HG03196 (cell line): ENCODE data around the gene GPR132.
A peak's percentile ranks its signal among the peaks of the same experiment; 100 is the strongest.
"Not testable (repeated sequence)": the region's sequence is repeated elsewhere in the genome, so short reads cannot be mapped to it uniquely, and the experiment has no call there.

Source experiments
- ATAC-seq: cut with Tn5 transposase; IDR thresholded peaks from one replicate; pipeline ENCODE4 v1.9.1; 2021; ENCODE audit not compliant: unreplicated experiment

GPR132 gene, protein sequence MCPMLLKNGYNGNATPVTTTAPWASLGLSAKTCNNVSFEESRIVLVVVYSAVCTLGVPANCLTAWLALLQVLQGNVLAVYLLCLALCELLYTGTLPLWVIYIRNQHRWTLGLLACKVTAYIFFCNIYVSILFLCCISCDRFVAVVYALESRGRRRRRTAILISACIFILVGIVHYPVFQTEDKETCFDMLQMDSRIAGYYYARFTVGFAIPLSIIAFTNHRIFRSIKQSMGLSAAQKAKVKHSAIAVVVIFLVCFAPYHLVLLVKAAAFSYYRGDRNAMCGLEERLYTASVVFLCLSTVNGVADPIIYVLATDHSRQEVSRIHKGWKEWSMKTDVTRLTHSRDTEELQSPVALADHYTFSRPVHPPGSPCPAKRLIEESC

DNA sequence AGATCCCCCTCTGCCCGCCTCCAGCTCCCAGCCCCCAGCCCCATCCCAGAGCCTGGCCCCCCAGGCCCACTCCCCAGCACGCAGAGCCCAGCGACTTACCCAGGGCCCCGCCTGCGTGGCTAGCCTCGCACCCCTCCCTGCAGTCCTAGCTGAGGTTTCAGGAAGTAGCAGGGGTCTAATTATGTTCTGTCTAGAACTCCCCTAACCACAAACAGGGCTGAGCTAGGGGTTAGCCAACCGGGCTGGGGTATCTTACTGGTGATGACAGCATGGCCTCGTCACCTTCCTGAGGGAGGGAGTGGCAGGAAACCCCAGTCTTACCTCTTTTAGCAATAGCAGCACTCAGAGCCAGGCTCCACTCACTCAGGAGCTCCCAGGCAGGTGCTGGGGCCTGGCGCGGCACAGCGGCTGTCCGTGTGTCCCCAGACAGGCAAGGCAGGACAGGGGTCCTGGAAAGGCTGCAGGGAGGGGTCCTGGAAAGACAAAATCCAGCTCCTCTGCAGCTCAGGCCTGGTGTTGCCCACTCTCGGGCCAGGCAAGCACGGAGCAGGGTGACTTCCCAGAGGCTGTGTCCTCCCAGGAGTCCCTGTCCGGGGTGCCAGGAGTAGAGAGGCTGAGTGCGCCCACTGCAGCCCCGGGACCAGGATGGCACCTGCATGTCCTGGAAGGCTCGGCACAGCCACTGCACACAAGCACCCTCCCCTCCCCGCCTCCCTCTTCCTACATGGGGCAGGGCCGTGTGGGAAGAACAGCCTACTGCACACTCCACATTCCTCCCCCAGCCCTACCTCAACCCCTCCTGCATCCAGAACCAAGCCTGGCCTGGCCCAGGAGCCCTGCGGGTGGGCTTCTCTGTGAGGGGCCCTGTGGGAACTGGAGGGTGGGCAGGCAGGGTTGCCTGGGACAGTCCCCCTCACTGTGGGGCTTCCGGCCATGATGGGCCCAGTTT is at the start of gene GPR132:
TSS of gene GPR132 (minus strand) at position 151 of the 949 bp plus-strand sequence. CDS start 10,010 bp downstream, outside the sequence.
- peak; percentile 46 for ATAC-seq

DNA sequence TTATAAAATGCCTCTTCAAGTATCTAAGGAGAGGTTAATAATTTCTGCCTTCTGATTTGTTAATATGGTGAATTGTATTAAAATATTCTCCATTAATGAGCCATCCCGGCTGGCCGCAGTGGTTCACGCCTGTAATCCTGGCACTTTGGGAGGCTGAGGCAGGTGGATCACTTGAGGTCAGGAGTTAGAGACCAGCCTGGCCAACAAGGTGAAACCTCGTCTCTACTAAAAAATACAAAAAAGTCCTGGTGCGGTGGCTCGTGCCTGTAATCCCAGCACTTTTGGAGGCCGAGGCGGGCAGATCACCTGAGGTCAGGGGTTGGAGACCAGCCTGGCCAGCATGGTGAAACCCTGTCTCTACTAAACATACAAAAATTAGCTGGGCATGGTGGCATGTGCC is 44.0 kb upstream of the GPR132 start:
- ATAC-seq = not testable (repeated sequence)

DNA sequence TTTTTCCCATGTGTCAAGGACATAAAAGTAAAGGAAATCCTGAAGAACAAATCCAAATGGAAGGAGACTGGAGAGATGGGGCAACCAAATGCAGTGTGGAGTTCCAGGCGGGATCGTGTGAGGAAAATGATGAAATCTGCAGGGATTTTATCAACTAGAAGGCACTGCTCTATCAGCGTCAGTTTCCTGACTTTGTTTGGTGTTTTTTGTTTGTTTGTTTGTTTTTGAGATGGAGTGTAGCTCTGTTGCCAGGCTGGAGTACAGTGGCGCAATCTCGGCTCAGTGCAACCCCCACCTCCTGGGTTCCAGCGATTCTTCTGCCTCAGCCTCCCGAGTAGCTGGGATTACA is 43.3 kb upstream of the GPR132 start:
- ATAC-seq = no peak

DNA sequence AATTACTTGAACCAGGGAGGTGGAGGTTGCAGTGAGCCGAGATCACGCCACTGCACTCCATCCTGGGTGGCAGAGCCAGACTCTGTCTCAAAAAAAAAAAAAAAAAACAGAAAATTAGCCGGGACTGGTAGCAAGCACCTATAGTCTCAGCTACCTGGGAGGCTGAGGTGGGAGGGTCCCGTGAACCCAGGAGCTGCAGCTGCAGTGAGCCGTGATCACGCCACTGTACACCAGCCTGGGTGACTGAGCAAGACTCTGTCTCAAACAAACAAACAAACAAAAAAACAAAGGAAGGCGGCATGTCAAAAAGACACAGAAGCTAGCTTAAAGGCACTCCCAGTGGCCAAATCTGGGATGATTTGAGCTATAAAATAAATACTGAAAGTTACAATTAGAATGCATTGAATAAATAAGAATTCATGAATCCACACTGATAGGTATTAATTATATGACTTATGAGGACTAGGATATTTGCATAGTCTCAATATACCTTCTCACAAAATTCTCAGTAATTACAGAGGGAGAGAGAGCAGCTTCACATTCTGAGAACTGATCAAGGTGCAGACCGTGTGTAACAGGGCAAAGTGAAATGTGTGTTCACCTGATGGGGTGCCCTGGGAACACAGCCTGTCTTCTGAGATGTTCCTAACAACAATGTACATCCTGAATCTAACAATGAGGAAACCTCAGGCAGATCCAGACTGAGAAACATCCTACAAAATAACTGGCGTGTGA is 42.7 kb upstream of the GPR132 start:
- no peak for ATAC-seq

DNA sequence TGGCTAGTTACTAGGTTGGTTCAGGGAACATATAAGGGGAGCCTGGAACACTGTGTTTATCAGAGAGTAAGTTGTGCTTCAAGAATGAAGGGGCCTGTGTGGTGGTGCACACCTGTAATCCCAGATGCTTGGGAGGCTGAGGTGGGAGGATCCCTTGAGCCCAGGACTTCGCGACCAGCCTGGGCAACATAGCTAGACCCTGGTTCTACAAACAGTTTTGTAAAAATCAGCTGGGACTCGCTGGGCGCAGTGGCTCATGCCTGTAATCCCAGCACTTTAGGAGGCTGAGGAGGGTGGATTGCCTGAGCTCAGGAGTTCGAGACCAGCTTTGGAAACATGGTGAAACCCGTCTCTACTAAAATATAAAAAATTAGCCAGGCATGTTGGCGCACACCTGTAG is 42.1 kb upstream of the GPR132 start:
- ATAC-seq = no peak

DNA sequence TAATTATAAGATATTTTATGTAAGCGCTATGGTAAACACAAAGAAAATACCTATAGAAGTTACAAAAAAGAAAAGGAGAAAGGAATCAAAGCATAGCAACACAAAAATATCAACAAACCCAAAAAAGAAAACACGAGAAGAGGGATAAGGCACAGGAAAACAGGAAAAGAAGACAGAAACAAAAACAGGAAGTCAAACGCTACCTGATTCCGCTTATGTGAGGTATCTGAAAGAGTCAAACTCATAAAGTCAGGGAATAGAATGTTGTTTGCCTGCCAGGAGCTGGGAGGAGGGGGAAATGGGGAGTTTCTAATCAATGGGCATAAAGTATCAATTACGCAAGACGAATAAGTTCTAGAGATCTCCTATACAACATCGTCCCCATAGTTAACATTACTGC is 39.9 kb upstream of the GPR132 start:
- ATAC-seq = no peak

DNA sequence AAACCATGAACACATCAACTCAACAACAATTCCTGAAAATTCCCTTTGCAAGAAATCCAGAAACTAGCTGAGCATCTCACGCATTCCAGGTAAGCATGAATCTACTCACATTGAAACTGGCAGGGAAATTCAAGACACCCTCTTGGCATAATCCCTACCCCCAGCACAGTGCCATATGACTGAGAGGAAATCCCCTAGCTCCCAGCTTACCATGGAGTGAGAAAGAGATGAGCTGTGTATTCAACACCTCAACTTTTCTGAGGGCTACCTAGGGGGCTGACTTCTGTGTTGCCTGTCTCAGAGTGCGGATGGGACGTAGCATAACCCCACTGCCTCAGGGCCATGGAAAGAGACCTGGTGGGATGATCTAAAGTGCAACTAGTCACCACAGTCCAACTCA is 37.7 kb upstream of the GPR132 start:
- no peak for ATAC-seq

DNA sequence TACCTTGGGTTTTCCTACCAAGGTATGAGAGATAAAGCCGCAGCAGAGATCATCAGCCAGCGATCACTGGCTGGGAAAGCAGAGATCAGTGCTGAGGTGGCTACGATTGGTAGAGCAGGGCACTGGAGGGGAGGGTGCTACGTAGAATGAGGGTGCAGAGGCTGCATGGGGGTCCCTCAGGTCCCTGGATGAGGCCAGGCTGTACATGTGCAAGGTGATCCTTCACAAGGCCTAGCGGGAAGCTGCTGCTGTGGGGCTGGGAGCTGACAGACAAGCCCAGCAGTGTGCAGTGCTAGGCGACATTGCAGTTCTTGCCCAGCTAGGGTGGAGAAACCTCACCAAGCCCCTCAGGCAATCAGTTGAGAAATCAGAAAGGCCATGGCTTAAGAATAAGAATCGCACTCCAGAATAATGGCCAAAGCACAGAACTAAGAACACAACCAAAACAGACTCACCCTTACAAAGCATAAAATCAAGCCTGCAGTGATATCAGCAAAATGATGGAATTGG is 37.2 kb upstream of the GPR132 start:
- no peak for ATAC-seq

DNA sequence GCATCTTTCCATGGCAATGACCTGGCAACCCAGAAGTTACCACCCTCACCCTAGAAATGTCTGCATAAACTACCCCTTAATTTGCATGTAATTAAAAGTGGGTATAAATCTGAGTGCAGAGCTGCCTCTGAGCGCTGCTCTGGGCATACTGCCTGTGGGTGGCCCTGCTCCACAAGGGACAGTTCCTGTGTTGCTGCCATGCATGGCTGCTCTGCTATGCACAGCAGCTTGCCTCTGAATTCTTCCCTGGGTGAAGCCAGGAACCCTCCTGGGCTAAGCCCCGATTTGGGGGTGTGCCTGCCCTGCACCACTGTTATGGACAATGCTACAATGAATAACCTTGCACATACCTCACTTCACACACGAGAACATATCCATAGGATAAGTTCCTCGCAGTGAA is 35.7 kb upstream of the GPR132 start:
- ATAC-seq = no peak

DNA sequence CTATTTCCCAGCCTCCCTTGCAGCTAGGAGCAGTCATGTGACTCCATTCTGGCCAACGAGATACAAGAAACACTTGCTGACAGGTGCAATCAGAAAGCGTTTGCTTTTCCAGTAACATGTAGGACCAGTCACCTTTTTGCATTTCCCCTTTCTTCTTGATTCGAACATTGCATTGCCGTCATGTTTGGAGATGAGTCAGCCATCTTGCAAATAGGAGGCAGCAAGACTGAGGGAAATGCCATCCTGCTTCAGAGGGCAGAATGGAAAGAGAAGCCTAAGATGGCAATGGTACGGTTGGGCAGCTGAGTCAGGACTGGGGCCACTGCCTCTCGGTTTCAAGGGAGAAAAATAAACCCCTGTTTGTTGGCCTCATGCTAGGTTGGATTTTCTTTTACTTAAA is 34.5 kb upstream of the GPR132 start:
- no peak for ATAC-seq

DNA sequence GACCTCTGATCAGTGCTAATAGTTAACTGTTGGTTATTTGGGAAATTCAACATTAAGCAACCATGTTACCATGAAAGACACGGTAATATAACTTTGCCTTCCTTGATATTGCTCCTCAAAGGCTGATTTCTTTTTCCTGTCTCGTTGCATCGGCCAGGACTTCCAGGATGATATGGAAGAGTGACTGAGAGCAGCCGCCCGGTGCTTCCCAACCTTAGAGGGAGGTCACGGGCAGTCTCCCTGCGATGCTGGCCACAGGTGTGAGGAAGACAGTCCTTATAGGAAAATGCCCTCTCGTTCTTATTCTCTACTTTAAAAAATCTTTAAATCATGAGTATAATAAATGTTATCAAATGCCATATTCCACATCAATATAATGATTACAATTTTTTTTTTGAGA is 33.1 kb upstream of the GPR132 start:
- ATAC-seq = no peak

DNA sequence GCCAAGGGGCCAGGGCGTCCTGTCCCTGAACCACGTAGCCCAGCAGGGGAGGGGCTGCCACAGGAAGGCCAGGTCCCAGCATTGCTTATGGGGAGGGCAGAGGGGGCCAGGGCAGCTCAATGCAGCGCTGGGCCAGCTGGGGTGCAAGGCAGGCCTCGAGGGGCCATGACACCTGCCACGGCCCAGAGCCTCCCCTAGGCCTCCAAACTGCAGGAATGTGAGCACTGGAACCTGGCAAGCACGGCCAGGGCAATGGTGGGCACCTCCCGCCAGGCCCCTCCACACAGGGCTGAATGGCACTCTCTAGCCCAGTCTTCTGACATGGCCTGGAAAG is 32.5 kb upstream of the GPR132 start:
- ATAC-seq = no peak

DNA sequence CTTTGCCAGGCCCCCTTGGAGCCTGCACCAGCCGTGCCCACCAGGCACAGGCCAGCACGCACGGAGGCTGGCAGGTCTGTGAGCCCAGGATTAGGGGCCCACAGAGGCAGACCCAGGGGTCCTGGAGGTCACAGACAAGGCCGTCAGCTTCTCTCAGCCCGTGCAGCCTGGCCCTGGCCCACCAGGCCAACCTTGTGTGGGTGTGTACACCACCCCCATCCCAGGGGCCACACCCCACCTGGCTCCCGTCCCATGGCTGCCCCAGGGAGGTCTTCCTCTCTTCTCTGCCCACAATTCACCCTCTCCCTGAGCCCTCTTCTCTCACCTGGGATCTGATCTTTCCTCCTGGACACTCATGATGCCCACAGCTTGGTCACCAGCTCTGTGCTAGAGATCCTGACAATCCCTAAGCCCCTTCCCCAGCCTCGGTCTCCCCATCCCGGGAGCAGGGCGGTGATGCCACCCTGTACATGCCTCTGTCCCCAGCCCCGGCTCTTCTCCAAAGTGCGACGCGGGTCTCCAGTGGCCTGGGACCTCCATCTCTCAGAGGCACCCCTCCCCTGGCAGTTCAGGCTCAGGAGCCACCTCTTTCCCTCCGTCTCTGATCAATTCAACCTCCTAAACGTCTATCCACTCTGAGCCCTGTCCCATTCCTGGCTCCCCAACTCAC is 31.1 kb upstream of the GPR132 start:
- ATAC-seq = no peak

DNA sequence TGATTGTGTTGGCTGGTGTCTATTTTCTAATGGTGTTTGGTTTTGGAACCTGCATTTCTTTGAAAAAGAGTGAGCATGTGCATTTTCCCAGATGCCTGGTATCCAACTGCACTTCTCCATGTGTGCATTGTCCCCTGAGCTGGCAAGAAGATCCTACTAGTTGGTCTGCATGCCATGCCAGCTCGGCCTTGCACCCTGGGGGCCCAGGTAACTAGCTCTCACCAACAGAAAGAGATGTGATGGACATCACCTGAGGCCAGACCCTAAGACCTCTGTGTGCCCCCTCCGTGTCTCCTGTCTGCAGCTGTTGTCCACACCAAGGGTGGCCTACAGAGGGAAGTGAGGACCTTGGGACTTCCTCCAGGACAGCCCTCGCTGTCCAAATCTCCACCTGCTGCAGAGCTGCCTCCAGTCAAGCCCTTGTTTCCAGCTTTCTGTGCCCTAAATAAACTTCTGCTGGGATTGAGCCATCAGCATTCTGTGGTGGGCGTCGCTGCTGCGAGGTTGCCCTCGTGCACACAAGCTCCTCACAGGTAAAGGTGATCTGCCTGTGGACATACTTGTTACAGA is 30.1 kb upstream of the GPR132 start:
- no peak for ATAC-seq

DNA sequence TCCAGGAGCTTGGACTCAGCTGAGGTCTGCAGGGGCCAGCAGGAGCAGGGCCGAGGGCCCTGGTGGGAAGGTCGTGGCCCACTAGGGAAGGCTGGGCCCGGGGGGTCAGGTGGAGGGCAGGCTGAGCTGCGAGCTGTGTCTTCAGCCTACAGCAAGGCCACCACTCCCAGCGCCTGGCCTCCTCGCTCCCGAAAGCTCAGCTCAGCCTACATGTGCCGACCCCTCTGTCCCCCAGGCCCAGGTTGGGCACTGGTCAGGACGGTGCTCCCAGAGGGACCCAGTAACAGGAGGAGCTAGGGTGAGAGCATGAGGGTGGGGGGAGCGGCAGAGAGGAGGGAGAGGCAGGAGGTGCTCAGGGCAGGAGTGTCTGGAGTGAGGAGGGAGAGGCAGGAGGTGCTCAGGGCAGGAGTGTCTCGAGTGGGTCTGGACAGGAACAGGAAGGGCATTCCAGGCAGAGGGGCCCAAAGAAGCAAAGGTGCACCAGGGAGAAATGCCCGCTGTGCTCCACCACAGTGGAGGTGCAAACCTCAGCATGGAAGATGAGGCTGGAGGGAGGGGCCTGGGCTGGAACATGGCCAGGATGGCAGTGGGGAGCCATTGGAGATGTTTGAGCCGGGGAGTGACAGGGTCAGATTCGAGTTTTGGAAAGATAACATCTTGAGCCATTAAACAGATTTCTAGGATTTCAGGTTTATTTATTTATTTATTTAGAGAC is 29.1 kb upstream of the GPR132 start:
- no peak for ATAC-seq

DNA sequence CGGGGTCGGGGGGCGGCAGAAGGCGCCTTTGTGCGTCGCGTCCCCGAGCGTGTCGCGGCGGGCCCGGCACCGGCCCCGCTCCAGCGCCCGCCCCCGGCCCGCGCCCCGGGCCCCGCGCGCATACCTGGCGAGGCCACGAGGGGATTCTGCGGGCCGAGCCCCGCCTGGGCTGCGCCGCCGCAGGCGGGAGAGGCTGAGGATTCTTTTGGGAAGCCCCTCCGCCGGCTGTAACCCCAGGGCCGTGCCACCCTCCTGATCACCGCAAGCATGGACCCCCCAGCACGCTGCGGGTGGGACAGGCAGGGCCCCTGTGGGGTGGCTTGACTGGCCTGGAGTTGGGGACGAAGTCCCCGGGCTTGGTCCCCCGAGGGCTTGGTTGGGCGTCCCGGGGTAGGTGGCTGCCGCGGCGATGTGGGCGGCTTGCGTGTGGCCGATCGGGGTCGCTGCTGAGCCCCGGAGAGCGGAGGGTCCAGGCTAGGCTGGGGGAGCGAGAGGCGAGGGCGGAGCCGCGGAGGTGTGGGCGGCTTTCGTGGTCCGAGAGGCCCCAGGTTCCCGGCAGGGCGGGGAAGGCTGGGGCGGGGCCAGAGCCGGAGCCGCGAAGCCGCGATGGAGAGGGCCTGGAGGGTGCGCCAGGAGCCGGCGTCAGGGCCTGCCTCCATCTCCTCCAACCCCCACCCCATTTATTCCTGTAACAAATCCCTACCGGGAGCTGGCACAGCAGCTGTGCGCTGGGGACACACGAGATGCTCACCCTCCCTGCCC is 28.4 kb upstream of the GPR132 start:
- ATAC-seq = peak; percentile 40

DNA sequence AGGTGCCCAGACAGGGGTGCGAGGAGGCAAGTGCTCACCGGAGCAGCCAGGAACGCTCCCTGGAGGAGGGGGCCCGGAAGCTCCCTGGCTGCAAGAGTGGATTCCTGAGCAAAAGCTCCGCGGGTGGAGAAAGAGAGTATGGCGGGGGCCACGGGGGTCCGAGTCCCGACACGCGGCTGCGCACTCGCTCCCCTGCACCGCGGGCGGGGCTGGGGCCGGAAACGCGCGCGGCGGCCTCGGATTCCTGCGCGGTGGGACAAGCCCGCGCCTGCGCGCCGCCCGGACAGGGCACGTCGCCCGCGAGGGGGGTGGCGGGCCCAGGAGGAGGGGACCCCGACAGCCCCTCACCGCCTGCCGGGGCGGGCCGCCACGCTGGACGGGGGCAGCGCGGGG is 27.8 kb upstream of the GPR132 start:
- ATAC-seq = no peak

DNA sequence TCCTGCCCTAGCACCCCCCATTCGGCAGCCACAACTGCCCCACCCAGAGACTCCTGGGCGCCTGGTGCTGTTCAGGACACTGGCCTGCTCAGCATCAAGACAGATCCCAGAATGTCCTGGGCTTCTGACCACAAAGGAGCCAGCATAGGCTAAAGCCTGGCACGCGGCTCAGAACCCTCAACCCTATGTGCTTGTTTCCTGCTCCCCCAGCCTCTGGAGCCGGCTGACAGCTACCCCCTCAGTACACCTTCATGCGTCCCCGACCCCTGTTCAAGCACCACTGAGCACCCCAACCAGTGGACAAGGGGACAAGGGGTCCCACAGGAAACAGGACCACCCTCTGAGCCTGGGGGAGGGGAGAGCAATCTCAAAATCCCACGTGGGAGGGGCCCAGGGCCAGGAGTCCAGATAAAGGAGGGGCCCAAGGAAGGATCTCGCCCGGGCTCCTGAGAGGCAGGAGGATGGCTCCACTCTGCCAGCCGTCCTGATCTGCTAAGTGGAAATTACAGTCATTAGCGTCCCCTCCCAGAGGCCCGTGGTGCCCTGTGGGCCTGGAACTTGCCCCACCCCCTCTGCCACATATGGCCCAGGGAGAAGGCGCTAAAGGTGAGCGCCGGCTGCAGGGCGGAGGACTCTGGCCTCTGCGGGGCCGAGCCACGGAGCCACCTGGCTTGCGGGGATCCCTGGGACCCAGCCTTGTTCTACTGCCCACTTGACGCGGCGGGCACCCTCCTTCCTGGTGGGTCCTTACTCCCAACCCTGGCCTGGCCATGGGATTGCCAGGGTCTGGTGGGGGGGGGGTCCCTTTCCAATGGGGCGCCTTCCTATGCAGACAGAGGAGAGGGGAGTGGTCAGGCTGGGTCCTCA is 27.2 kb upstream of the GPR132 start:
- no peak for ATAC-seq
